Measurements from ENCODE around the gene CCDC69. TPM values are rescaled to one million over a fixed set of nuclear protein-coding genes. Genes with fewer than 3 reads are reported as not detected.

The CCDC69 gene
- total RNA-seq, 2 experiments from 2014 or later = 33.0 to 34.5 TPM

- ChIA-PET CTCF (interaction anchor here (0.6 to 10.9 kb wide), 11 partner anchors 9 to 110 kb away, joined by 3 to 83 read pairs (median 4); partner anchors contain the start of gene GM2A), POLR2A (interaction anchor here (0.7 to 3.2 kb wide), 5 partner anchors 9 to 488 kb away, joined by 3 to 13 read pairs (median 3); no protein-coding TSS in a partner anchor)
- Mint-ChIP-seq H3K27ac (peak overlapping the region; percentile 70), H3K9me3 (no peaks in the 10 kb centered on the region), H3K36me3 (ENCODE audit: low read depth) (peaks cover 18% of the 10 kb centered on the region), H3K4me1 (ENCODE audit: low read depth) (peaks cover 38% of the 10 kb centered on the region), H3K4me3 (no peak overlapping the region), H3K27me3 (no peaks in the 10 kb centered on the region)
- DNase-seq = no peak
- intact Hi-C loops (cut with micrococcal nuclease) = no loop called here
- no peak for TF ChIP-seq CTCF (IDR thresholded peaks at IDR 0.05)
- ATAC-seq = no peak
These were observed 1.6 kb upstream of the CCDC69 start for GRCh38 chr5:151225475-151225874.

GRCh38 chr5:151225071-151225470, 1.2 kb upstream of the CCDC69 start:
- H3K4me1 Mint-ChIP-seq (ENCODE audit: low read depth) = peaks cover 42% of the 10 kb centered on the region
- intact Hi-C loops (cut with micrococcal nuclease) = no loop called here
- TF ChIP-seq CTCF (IDR thresholded peaks at IDR 0.05) = peak; percentile 18

GRCh38 chr5:151224372-151224771, 480 bp upstream of the CCDC69 start:
- peaks cover 26% of the 10 kb centered on the region for H3K36me3 Mint-ChIP-seq (ENCODE audit: low read depth)
- ATAC-seq (peak; percentile 11), DNase-seq (no peak)
- intact Hi-C loops (cut with micrococcal nuclease) = no loop called here
- peaks cover 48% of the 10 kb centered on the region for H3K4me1 Mint-ChIP-seq (ENCODE audit: low read depth)
- CTCF ChIA-PET = interaction anchor here (0.7 to 10.9 kb wide), 17 partner anchors 10 to 173 kb away, joined by 3 to 83 read pairs (median 4); partner anchors contain the start of gene GM2A
- H3K4me3 Mint-ChIP-seq = peak overlapping the region; percentile 92
- POLR2A ChIA-PET = interaction anchor here (0.6 to 4.6 kb wide), 9 partner anchors 10 to 77 kb away, joined by 3 to 85 read pairs (median 4); no protein-coding TSS in a partner anchor
- no peaks in the 10 kb centered on the region for H3K9me3 Mint-ChIP-seq
- no peaks in the 10 kb centered on the region for H3K27me3 Mint-ChIP-seq
- TF ChIP-seq CTCF (IDR thresholded peaks at IDR 0.05) = no peak
- H3K27ac Mint-ChIP-seq = peak overlapping the region; percentile 94

More at GRCh38 chr5:151225071-151225470, 1.2 kb upstream of the CCDC69 start:
- Mint-ChIP-seq H3K27ac (peak overlapping the region; percentile 70), H3K4me3 (peak overlapping the region; percentile 9), H3K27me3 (no peaks in the 10 kb centered on the region), H3K36me3 (ENCODE audit: low read depth) (peaks cover 21% of the 10 kb centered on the region), H3K9me3 (no peaks in the 10 kb centered on the region)
- ChIA-PET POLR2A (interaction anchor here (0.7 to 3.2 kb wide), 4 partner anchors 10 to 488 kb away, joined by 3 to 13 read pairs (median 4); no protein-coding TSS in a partner anchor), CTCF (interaction anchor here (0.6 to 10.9 kb wide), 13 partner anchors 10 to 174 kb away, joined by 3 to 83 read pairs (median 4); partner anchors contain the start of gene GM2A)
- DNase-seq = no peak
- no peak for ATAC-seq

- peak overlapping the region; percentile 94 for H3K27ac Mint-ChIP-seq
- H3K36me3 Mint-ChIP-seq (ENCODE audit: low read depth) = peaks cover 28% of the 10 kb centered on the region
- H3K9me3 Mint-ChIP-seq = no peaks in the 10 kb centered on the region
- intact Hi-C loops (cut with micrococcal nuclease) = no loop called here
- ATAC-seq = peak; percentile 77
- H3K4me3 Mint-ChIP-seq = peak overlapping the region; percentile 92
- TF ChIP-seq CTCF (IDR thresholded peaks at IDR 0.05) = no peak
- ChIA-PET CTCF (interaction anchor here (1.0 to 10.9 kb wide), 10 partner anchors 10 to 97 kb away, joined by 3 to 83 read pairs (median 8); partner anchors contain the start of gene GM2A), POLR2A (interaction anchor here (0.9 to 4.6 kb wide), 10 partner anchors 10 to 445 kb away, joined by 3 to 85 read pairs (median 4); partner anchors contain the start of gene SMIM3)
- H3K27me3 Mint-ChIP-seq = no peaks in the 10 kb centered on the region
- peaks cover 63% of the 10 kb centered on the region for H3K4me1 Mint-ChIP-seq (ENCODE audit: low read depth)
- DNase-seq = peak; percentile 70
These were observed 974 bp downstream of the CCDC69 start for GRCh38 chr5:151222790-151223446.

Data from activated CD8-positive, alpha-beta T cell treated with anti-CD3 and anti-CD28 coated beads for 36 hours (primary cell).